A204.1 (cell line): Measurements from ENCODE around the gene ANKS6.

Source experiments
- FAIRE-seq: peaks from 2 replicates; lab custom pipeline; 2012; peaks lifted over from hg19 to GRCh38; lab: Jason Lieb, UNC

Gene ANKS6

GRCh38 chr9:98790842-98791607 lies 5.3 kb downstream of the ANKS6 start:
- no peak for FAIRE-seq

GRCh38 chr9:98790134-98790841 lies 6.1 kb downstream of the ANKS6 start:
- FAIRE-seq = no peak

GRCh38 chr9:98789483-98790133 lies 6.7 kb downstream of the ANKS6 start:
- no peak for FAIRE-seq

GRCh38 chr9:98787766-98788335 lies 8.5 kb downstream of the ANKS6 start:
- no peak for FAIRE-seq

DNA sequence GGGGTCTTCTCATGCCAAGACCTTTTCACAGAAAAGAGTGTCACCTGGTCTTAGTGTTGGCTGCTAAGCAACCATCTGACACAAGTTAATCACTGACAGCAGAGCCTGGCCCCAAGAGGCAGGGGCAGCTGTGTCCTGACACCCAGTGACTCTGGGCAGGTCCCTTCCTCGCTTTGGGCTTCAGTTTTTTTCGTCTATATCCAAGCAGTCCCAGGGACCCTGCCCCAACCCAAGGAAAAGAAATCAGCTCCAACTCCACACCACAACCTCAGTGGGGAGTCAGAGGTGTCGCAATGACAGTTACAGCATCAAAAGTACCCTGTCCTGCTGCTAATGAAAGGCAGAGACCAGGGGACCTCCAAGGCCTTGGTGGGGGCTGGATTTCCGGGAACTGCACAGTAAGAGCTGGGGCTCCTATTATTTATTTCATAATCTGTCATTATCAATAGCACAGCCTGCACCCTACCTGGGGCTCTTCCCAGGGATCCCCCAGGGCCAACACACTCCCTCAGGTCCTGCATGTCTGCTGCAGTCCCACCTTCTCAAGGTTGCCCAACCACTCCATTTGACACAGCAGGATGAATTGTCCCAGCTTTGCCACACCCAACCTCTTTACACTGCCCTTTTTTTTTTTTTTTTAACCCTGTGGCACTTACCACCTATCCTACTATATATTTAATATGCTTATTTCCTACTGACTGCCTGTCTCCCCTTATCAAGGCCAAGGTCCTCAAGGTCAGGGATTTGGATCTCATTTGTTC lies 9.4 kb downstream of the ANKS6 start:
- no peak for FAIRE-seq

DNA sequence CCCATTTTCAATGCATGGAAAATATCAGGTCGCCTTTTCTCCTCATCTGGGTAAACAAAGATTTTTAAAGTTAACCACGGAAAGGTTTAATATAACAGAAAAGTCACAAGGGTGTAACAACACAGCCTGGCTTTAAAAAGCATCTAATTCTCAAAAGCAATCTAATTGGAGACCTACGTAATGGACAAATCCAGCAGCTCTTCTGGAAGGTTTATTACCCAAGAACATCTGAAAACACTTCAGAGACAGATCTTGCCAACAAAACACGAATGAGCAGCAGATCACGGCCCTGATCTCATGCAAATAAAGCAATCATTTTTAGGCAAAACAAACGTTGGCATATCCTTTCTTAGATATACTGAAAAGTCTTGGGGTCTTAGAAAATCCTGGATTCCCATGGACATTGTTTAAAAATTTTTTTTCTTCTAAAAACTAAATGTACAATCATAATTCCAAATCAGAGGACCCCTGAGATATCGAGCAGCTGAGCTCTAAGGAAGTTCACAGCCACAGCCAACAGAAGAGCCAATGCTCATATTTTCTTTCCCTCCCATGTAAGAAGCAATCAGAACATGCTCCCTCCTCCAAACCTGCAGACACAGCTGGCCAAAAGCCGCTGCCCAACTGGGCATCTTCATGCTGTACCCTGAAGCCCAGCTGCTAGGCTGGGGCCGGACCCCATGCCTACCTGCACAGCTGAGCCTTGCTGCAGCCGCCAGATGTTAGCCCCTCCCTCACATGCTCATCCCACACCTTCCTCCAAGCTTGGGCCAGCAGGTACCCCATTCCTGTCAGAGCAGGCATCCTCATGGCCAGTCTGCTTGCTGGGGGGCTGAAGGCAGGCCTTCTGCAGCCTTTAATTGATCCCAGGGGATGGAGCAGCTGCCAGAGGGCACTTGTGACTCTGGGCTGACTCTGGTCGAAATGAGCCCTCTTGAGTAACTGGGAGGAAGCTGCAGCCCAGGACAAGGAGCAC lies 11.2 kb downstream of the ANKS6 start:
- no peak for FAIRE-seq

DNA sequence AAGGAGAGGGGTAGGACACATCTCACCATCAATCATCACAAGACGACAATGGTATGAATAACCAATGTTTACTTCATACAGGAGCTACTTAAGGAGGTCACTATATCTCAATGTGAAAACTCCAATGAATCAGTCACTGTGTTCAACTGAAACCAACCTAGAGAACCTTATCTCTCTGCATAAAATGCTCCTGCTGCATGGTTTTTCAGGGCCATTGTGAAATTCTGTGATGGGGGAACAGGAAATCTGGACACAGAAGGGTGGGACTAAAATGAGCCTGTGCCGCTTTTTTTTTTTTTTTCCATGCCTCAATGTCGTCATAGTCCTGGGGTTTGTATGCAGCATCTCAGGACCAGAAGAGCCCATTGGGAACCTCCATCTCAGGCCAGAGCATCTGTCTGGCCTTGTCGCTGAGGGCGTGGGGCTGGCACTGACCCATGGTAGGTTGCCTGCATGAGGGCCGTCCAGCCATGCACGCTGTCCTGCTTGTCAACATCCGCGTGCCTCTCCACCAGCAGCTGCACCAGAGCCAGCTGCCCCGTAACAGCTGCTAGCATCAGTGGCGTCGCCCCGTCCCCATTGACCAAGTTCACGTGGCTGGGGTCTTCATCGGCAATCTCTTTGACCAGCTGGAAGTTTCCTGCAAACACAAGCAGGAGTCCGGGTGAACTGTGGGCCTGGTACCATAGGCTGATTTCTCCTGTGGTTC lies 12.7 kb downstream of the ANKS6 start:
- no peak for FAIRE-seq

GRCh38 chr9:98781588-98782383 lies 14.6 kb downstream of the ANKS6 start:
- FAIRE-seq = no peak

GRCh38 chr9:98780059-98780749 lies 16.2 kb downstream of the ANKS6 start:
- no peak for FAIRE-seq

DNA sequence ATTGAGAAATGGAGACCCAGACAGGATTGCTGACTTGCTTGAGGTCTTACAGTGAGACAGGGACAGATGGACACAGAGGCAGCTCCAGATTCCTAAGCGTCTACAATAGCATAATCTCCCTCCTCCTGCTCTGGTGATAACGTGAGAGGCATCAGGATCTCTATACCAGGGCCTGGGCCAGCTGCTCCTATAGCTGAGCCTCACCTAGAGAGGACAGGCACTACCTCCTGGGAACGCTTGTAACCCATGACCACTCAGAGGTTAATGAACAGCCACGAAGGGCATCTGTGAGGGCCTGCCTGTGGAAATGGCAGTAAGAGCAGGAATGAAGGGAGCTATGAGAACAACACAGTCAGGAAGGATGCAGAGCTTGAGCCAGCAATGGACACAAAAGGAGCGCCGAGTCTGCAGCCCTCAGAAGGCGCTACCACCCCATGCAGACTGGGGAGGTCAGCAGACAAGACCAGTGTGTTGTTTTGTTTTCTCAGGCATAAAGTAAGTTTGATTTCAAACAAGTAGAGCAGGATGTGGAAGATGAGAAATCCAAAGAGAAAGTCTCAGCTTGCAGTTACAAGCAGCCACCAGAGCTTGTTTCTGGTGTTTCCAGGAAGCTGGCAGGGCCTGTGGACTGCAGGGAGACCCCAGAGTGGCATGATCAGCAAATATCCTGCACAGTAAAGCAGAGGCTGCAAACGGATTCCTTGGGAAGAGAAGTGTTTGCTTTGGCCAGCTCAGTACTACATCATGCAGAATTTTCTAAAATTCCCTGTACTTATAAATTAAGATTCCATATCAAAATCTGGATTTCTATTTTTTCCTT lies 17.4 kb downstream of the ANKS6 start:
- no peak for FAIRE-seq

DNA sequence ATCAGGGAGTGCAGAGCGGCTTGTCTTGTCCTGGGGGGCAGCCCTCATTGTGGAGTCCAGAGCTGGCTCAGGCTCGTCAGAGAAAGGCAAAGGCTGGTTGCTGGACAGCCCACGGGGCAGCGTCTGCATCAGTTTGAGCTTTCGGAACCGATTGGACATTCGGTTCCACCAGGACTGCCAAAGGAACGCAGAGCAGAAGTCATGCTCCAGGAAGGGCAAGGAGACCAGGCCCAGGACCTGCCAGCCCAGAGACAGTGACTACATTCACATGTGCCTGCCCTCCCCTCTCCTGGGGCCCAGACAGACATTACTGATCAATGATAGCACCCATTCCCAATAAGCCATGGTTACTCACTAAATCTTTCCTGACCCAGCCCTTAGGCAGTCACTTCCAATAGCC lies 18.1 kb downstream of the ANKS6 start:
- FAIRE-seq = no peak

DNA sequence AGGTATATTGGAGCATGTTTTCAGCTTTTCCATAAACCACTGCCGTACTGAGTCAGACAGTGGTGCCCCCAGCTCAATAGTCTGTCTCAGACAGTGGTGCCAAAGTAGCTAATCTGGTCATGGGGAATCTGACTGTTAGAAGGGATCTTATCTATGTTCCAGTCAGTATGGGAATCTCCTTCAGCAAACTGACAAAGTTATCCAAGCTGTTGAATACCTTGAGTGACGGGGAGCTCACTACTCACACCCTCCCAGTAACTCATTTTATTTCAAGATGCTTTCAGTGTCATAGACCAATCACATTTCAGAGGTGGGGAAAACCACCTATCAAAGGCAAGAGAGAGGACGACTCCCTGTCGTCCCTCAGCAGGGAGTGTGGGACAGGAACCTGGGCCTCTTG lies 18.7 kb downstream of the ANKS6 start:
- no peak for FAIRE-seq

DNA sequence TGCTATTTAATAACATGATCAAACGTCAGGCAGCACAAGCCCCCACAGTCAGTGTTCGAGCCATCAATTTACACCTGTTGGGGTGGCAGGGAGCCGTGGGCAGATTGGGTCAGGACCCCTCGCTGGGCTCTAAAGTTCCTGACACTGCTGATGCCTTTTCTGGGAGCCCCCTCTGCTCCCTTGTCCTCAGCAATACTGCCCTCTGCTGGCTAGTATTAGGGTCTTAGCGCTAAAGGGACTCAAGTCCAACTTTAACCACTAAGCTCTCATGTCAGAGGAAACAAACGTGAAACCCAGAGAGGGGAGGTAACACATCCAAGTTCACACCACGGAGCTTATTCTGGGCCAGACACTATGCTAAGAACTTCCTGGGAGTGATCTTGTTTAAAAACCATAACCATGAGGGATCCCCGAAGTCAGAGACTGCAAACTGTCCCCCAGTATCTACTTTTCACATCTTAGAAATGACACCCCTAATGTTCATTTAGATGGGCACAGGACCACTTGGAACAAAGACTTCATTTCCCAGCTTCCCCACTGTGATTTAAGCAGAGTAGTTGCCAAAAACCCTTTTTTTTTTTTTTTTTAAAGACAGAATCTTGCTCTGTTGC lies 20.4 kb downstream of the ANKS6 start:
- no peak for FAIRE-seq

- FAIRE-seq = no peak
These were observed 21.6 kb downstream of the ANKS6 start for GRCh38 chr9:98774746-98775145.

DNA sequence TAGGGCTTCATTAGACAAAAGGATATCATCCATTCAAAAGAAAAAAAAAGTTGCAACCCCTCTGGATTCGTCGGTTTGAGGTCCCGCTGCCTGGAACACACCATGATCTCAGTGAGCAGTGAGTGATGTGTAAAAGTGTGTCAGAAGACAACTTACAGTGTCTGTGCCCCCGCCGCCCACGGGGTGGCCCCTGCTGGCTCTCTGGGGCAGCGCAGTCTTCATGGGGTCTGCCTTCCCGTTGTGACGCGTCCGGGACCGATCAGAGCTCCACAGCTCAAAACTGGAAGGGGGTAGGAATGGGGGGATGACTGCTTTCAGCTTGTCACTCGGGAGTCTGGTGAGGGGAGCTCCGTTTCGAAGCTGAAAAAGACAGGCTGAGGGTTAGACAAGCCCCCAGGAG lies 22.6 kb downstream of the ANKS6 start:
- no peak for FAIRE-seq

DNA sequence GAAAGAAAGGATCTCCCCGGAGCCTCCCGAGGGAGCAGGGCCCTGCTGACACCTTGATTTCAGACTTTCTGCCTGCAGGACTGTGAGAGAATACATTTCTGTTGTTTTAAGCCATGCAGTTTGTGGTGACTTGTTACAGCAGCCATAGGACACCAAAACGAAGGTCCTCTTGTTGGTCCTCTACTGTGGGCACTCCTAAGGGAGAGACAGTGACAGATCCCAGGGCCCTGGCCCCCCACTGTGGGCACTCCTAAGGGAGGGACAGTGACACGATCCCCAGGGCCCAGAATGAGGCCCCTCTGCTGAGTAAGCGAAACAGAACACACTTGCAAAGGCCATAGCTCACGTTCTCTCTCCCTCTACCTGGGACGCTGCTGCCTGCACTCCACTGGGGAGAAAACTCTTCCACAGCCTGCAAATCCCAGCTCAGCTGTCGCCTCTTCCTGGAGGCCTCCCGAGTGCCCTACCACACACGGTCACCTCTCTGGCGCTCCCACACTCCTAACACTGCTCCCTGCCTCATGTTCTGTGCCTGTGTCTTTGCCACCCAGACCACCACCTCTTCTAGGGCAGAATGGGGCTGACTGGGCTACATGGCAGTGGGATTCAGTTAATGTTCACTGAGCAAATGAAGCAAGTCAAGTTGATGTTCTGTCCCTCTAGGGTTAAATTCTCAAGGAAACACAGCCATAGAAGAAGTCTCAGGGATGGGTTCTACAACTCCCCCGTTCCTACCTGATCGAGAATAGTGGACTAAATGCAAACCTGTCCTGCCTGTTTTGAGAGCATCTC lies 23.8 kb downstream of the ANKS6 start:
- FAIRE-seq = no peak
